Gastroesophageal sphincter (tissue), 3 donors: ENCODE results near the gene SPI1.

ENCODE experiments used
- CTCF ChIP-seq, 4 experiments: fragments of 200-600 bp in 2 of 4; fragments of 450-650 bp in 2 of 4; sonication (generic) in 1 of 4; IDR thresholded peaks; one replicate each; pipeline ENCODE4 v1.5.1; 2017 to 2019; ENCODE audit warnings: antibody characterized with exemption in 4 of 4, mild to moderate bottlenecking in 2 of 4, moderate library complexity in 2 of 4
- POLR2A ChIP-seq, 2 donors: fragments of 450-650 bp; IDR thresholded peaks; one replicate each; pipeline ENCODE4 v1.6.1; 2017; ENCODE audit warnings: antibody characterized with exemption in 2 of 2, mild to moderate bottlenecking in 2 of 2, moderate library complexity in 1 of 2

- TF ChIP-seq POLR2A (IDR thresholded peaks at IDR 0.05) (no peak), CTCF (IDR thresholded peaks at IDR 0.05) (no peak)
Measured at GRCh38 chr11:47389577-47390421, 11.5 kb upstream of the SPI1 start.
